Fibroblast of the aortic adventitia (primary cell): ENCODE data around the gene GNAS-AS1. TPM values are rescaled to one million over a fixed set of nuclear protein-coding genes. Genes with fewer than 3 reads are reported as not detected.

ENCODE experiments used
- DNase-seq: peaks from one replicate; pipeline ENCODE4 v3.0.0-alpha.2; 2010; ENCODE audit warnings: low read depth
- H3K4me3 ChIP-seq: 2 replicates; pipeline ENCODE4 v1.5.1; 2011; ENCODE audit warnings: low read depth, mild to moderate bottlenecking, control low read depth, low read length, moderate library complexity
- CTCF ChIP-seq: IDR thresholded peaks from 2 replicates; pipeline ENCODE4 v1.5.1; 2011; ENCODE audit warnings: mild to moderate bottlenecking, low read length, control low read depth, inconsistent platforms; ENCODE audit not compliant: insufficient read depth
- total RNA-seq: library from RNA; depleted of rRNA; stranded (reverse); fragments of >200 nt; gene quantifications from 2 replicates; pipeline ENCODE4 v1.2.3, GENCODE V29; 2012; ENCODE audit warnings: low replicate concordance

The GNAS-AS1 gene
- total RNA-seq, 1 donor = 0.81 TPM

- no peak overlapping the region for H3K4me3 ChIP-seq
- DNase-seq = no peak
- no peak for TF ChIP-seq CTCF
These were observed 8.4 kb downstream of the GNAS-AS1 start for GRCh38 chr20:58842276-58842675.

GRCh38 chr20:58841539-58842264, 9.0 kb downstream of the GNAS-AS1 start:
- TF ChIP-seq CTCF = no peak
- no peak for DNase-seq
- no peak overlapping the region for H3K4me3 ChIP-seq

GRCh38 chr20:58840816-58841538, 9.7 kb downstream of the GNAS-AS1 start:
- no peak overlapping the region for H3K4me3 ChIP-seq
- TF ChIP-seq CTCF = no peak
- DNase-seq = no peak

- no peak for DNase-seq
- no peak for TF ChIP-seq CTCF
- no peak overlapping the region for H3K4me3 ChIP-seq
These were observed 10.5 kb downstream of the GNAS-AS1 start for GRCh38 chr20:58839991-58840747.

GRCh38 chr20:58839474-58839874, 11.2 kb downstream of the GNAS-AS1 start:
- DNase-seq = peak; percentile 23
- TF ChIP-seq CTCF = peak; percentile 52
- H3K4me3 ChIP-seq = peak overlapping the region; percentile 28

GRCh38 chr20:58838174-58838573, 12.5 kb downstream of the GNAS-AS1 start:
- no peak for TF ChIP-seq CTCF
- no peak for DNase-seq
- no peak overlapping the region for H3K4me3 ChIP-seq
